ENCODE results near the gene NAPSA. TPM values are rescaled to one million over a fixed set of nuclear protein-coding genes. Genes with fewer than 3 reads are reported as not detected.

NAPSA gene
- total and polyA plus RNA-seq, 2 of the 8 experiments (the other 6 are each of a cell fraction or from before 2014, with no cell fraction given), result 0.71 to 0.73 TPM

- H3K27me3 ChIP-seq (replicated peaks in 1 of 4; ENCODE audit: control insufficient read depth in 3 of 4, extremely low read depth in 1 of 4, insufficient read depth in 3 of 4, low read length in 3 of 4), result no peaks in the 10 kb centered on the region; a peak in 1 of 7 replicates
- H3K23me2 ChIP-seq (ENCODE audit: low read depth, low read length), result peaks cover 5% of the 10 kb centered on the region; the same call in 1 of the 2 replicates
- H2BK5ac ChIP-seq (ENCODE audit: low read depth, low read length), result peak overlapping the region; percentile 36; the same call in 1 of the 2 replicates
- no peaks in the 10 kb centered on the region for H3K79me2 ChIP-seq (ENCODE audit: control insufficient read depth in 1 of 2, insufficient read depth in 2 of 2, low read length in 2 of 2)
- H4K5ac ChIP-seq (ENCODE audit: insufficient read length, low read depth, low read length), result peak overlapping the region; percentile 92
- no peaks in the 10 kb centered on the region for H3K36me3 ChIP-seq (ENCODE audit: control insufficient read depth in 2 of 4, insufficient read depth in 4 of 4, low read length in 3 of 4)
- peak overlapping the region; percentile 76 for H2AFZ ChIP-seq (ENCODE audit: low read length)
- peak overlapping the region; percentile 70 to 92 for H3K4me2 ChIP-seq (ENCODE audit: insufficient read depth in 1 of 2, low read depth in 2 of 2, low read length in 2 of 2)
- CTCF ChIA-PET (ENCODE audit: partially characterized antibody), result interaction anchor here (0.6 to 3.9 kb wide), 36 partner anchors 9 to 728 kb away, joined by 3 to 22 read pairs (median 4); no protein-coding TSS in a partner anchor
- peak overlapping the region; percentile 32 for H3K56ac ChIP-seq (replicated peaks; ENCODE audit: insufficient read length, low read depth, low read length)
- H3K79me1 ChIP-seq (ENCODE audit: low read depth, low read length), result no peaks in the 10 kb centered on the region
- no peak overlapping the region for H2BK20ac ChIP-seq (ENCODE audit: low read length)
- H3K14ac ChIP-seq (ENCODE audit: insufficient read length), result no peak overlapping the region
- FAIRE-seq, result peak; percentile 74
- H3K9me3 ChIP-seq (ENCODE audit: insufficient read depth in 2 of 2, low read depth in 1 of 2, low read length in 1 of 2), result no peaks in the 10 kb centered on the region
- H3K4me3 ChIP-seq (ENCODE audit: extremely low read depth in 1 of 4, insufficient read depth in 2 of 4, low read depth in 3 of 4, low read length in 4 of 4), result peak overlapping the region; percentile 54 to 72 (median 68)
- 20% methylated on average over 33 of the region's 34 CpGs; no CpG with 5 or more reads in 1 of the 2 experiments for WGBS, 2 experiments (ENCODE audit: extremely low coverage in 1 of 2, insufficient coverage in 1 of 2, insufficient read length in 1 of 2, insufficient replicate concordance in 2 of 2, low coverage in 1 of 2, low lambda C conversion rate in 2 of 2, missing lambda C conversion rate in 1 of 2)
- peak overlapping the region; percentile 91 for H4K91ac ChIP-seq (replicated peaks; ENCODE audit: insufficient read length, low read length)
- peak overlapping the region; percentile 60 for H4K8ac ChIP-seq (ENCODE audit: extremely low read depth, insufficient read depth, low read length)
- no peak overlapping the region for H2BK120ac ChIP-seq (replicated peaks; ENCODE audit: low read depth, low read length)
- peak overlapping the region; percentile 93 for H3K18ac ChIP-seq (ENCODE audit: extremely low read depth, low read length)
- peak in 1 of 2 experiments; percentile 95 for DNase-seq (ENCODE audit: low read depth in 1 of 2, low spot score in 2 of 2)
- H3K23ac ChIP-seq (ENCODE audit: insufficient read length), result no peak overlapping the region
- peak overlapping the region; percentile 4 for H3K4ac ChIP-seq (replicated peaks; ENCODE audit: insufficient read length, low read depth, low read length)
- H4K20me1 ChIP-seq (replicated peaks in 1 of 2; ENCODE audit: control insufficient read depth in 1 of 2, insufficient read depth in 2 of 2, low read length in 2 of 2), result no peaks in the 10 kb centered on the region
- no peak overlapping the region for H3K27ac ChIP-seq (ENCODE audit: low read depth, low read length)
- no peaks in the 10 kb centered on the region; a peak in 2 of 7 replicates for H3K4me1 ChIP-seq (replicated peaks in 1 of 4; ENCODE audit: control insufficient read depth in 3 of 4, insufficient read depth in 4 of 4, low read length in 3 of 4)
- no peak overlapping the region for H2BK12ac ChIP-seq (ENCODE audit: low read depth, low read length)
- no peak overlapping the region for H2AK5ac ChIP-seq (ENCODE audit: low read depth, low read length)
- H2BK15ac ChIP-seq (ENCODE audit: low read length), result no peak overlapping the region
- H3K9ac ChIP-seq (replicated peaks in 1 of 4; ENCODE audit: extremely low read depth in 1 of 4, low read depth in 3 of 4, low read length in 3 of 4), result peak overlapping the region; percentile 53 to 61 (median 56)
- POLR2A ChIA-PET (ENCODE audit: partially characterized antibody), result interaction anchor here (0.7 to 4.8 kb wide), 13 partner anchors 16 to 115 kb away, joined by 3 to 28 read pairs (median 5); partner anchors contain the start of genes POLD1 and SPIB
- no peak for TF ChIP-seq SIX5 (IDR thresholded peaks at IDR 0.05; ENCODE audit: low read depth, low read length)
- TF ChIP-seq TBP (IDR thresholded peaks at IDR 0.05; ENCODE audit: low read depth, low read length), result peak; percentile 25; the same call in 1 of the 2 replicates
- TF ChIP-seq JUND (IDR thresholded peaks at IDR 0.05; ENCODE audit: low read length), result peak; percentile 26; the same call in 1 of the 2 replicates
- TF ChIP-seq KDM4A (IDR thresholded peaks at IDR 0.05; ENCODE audit: low read depth, low read length, severe bottlenecking), result peak; percentile 23
- TF ChIP-seq POLR2A (IDR thresholded peaks at IDR 0.05; ENCODE audit: control extremely low read depth in 1 of 2, low read depth in 2 of 2, low read length in 2 of 2), result 0 out of 3 replicates have a peak, but pooled peaks of 1 of the 2 experiments have one; percentile 23
- TF ChIP-seq ASH2L (IDR thresholded peaks at IDR 0.05; ENCODE audit: low read length), result peak; percentile 39
- TF ChIP-seq EZH2 (IDR thresholded peaks at IDR 0.05; ENCODE audit: low read depth, low read length, severe bottlenecking), result peak; percentile 26
- TF ChIP-seq, protein P1, sequence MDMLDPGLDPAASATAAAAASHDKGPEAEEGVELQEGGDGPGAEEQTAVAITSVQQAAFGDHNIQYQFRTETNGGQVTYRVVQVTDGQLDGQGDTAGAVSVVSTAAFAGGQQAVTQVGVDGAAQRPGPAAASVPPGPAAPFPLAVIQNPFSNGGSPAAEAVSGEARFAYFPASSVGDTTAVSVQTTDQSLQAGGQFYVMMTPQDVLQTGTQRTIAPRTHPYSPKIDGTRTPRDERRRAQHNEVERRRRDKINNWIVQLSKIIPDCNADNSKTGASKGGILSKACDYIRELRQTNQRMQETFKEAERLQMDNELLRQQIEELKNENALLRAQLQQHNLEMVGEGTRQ (IDR thresholded peaks at IDR 0.05; ENCODE audit: low read length), result peak; percentile 86
- peak; percentile 42; the same call in 1 of the 2 replicates for TF ChIP-seq TAF1 (IDR thresholded peaks at IDR 0.05; ENCODE audit: low read depth, low read length)
Observed at GRCh38 chr19:50368649-50369570, 3.5 kb upstream of the NAPSA start.

Measured in H1 (cell line).